Natural killer cell (primary cell): ENCODE results near the gene CYP27B1. TPM values are rescaled to one million over a fixed set of nuclear protein-coding genes. Genes with fewer than 3 reads are reported as not detected.
"Not testable (repeated sequence)": the region's sequence is repeated elsewhere in the genome, so short reads cannot be mapped to it uniquely, and the experiment has no call there.

ENCODE experiments used
- ATAC-seq, 3 donors: fragments of 150-1000 bp in 2 of 3; fragments of 200-7000 bp in 1 of 3; cut with Tn5 transposase; 1 replicate in 1 of 3; 2 replicates in 2 of 3; pipeline ENCODE4 v1.10.0; 2021; ENCODE audit warnings: mild to moderate bottlenecking in 2 of 3, moderate library complexity in 2 of 3
- DNase-seq, 2 donors: peaks; one replicate each; pipeline versions ENCODE4 v3.0.0 to v3.0.0-alpha.2; 2013 to 2021; ENCODE audit warnings: mixed read lengths in 1 of 2
- H3K27ac ChIP-seq: one replicate; pipeline ENCODE4 v1.5.1; 2013; ENCODE audit warnings: mild to moderate bottlenecking, low read length
- H3K27me3 ChIP-seq: one replicate; pipeline ENCODE4 v1.6.1; 2013; ENCODE audit warnings: low read length; ENCODE audit not compliant: control insufficient read depth, insufficient read depth
- H3K36me3 ChIP-seq: one replicate; pipeline ENCODE4 v1.6.1; 2013; ENCODE audit warnings: low read length; ENCODE audit not compliant: control insufficient read depth, insufficient read depth
- H3K4me1 ChIP-seq: one replicate; pipeline ENCODE4 v1.6.1; 2013; ENCODE audit warnings: low read length; ENCODE audit not compliant: control insufficient read depth, insufficient read depth
- H3K4me3 ChIP-seq: one replicate; pipeline ENCODE4 v1.5.1; 2013; ENCODE audit warnings: low read length
- H3K9me3 ChIP-seq: one replicate; pipeline ENCODE4 v1.6.1; 2013; ENCODE audit warnings: low read length; ENCODE audit not compliant: control insufficient read depth, insufficient read depth
- H3K27ac Mint-ChIP-seq, 2 donors: one replicate each; pipeline ENCODE4 v1.8.0; 2022; ENCODE audit warnings: mild to moderate bottlenecking in 2 of 2, mixed read lengths in 2 of 2, moderate library complexity in 1 of 2
- H3K27me3 Mint-ChIP-seq, 2 donors: one replicate each; pipeline ENCODE4 v1.8.0; 2022; ENCODE audit warnings: low read depth in 2 of 2, mixed read lengths in 2 of 2
- H3K36me3 Mint-ChIP-seq: one replicate; pipeline ENCODE4 v1.8.0; 2022; ENCODE audit warnings: mixed read lengths
- H3K4me1 Mint-ChIP-seq, 2 donors: one replicate each; pipeline ENCODE4 v1.8.0; 2022; ENCODE audit warnings: mixed read lengths in 2 of 2
- H3K4me3 Mint-ChIP-seq: one replicate; pipeline ENCODE4 v1.8.0; 2022; ENCODE audit warnings: mild to moderate bottlenecking, moderate library complexity, mixed read lengths
- H3K9me3 Mint-ChIP-seq, 2 donors: one replicate each; pipeline ENCODE4 v1.8.0; 2022; ENCODE audit warnings: mixed read lengths in 2 of 2
- WGBS: methylation state at CpG from one replicate; pipeline ENCODE4 v1.1.7; 2013; ENCODE audit warnings: missing lambda C conversion rate; ENCODE audit not compliant: insufficient coverage; 5-methylcytosine and 5-hydroxymethylcytosine counted together
- intact Hi-C: fragments of 100-400 bp; cut with micrococcal nuclease; formaldehyde crosslinking; loops from one replicate; pipeline ENCODE4 v1.14.2; 2022
- total RNA-seq, 4 donors: library from RNA; stranded (reverse); fragments of 120-200 nt in 1 of 4; gene quantifications; one replicate each; pipeline versions ENCODE4 v1.2.3 to v1.2.4, GENCODE V29; 2013 to 2022
- TF ChIP-seq, protein P1 (sequence below): fragments of 200-600 bp; IDR thresholded peaks from one replicate; pipeline ENCODE4 v1.8.0; 2022; ENCODE audit warnings: antibody characterized with exemption

Gene CYP27B1
- total RNA-seq, 3 donors from 2014 or later (not counting 1 experiment from before 2014, with no cell fraction given): 1.1 to 1.7 (median 1.6) TPM

- H3K36me3 ChIP-seq: peaks cover 69% of the 10 kb centered on the region
- no peaks in the 10 kb centered on the region for H3K4me1 ChIP-seq
- no peak for ATAC-seq
- no peaks in the 10 kb centered on the region for H3K9me3 ChIP-seq
- Mint-ChIP-seq H3K27me3 (no peaks in the 10 kb centered on the region), H3K4me1 (peaks cover 6% of the 10 kb centered on the region in 2 donors), H3K4me3 (no peak overlapping the region), H3K27ac (no peak overlapping the region), H3K36me3 (peaks cover 9% of the 10 kb centered on the region), H3K9me3 (no peaks in the 10 kb centered on the region)
- TF ChIP-seq, protein P1, sequence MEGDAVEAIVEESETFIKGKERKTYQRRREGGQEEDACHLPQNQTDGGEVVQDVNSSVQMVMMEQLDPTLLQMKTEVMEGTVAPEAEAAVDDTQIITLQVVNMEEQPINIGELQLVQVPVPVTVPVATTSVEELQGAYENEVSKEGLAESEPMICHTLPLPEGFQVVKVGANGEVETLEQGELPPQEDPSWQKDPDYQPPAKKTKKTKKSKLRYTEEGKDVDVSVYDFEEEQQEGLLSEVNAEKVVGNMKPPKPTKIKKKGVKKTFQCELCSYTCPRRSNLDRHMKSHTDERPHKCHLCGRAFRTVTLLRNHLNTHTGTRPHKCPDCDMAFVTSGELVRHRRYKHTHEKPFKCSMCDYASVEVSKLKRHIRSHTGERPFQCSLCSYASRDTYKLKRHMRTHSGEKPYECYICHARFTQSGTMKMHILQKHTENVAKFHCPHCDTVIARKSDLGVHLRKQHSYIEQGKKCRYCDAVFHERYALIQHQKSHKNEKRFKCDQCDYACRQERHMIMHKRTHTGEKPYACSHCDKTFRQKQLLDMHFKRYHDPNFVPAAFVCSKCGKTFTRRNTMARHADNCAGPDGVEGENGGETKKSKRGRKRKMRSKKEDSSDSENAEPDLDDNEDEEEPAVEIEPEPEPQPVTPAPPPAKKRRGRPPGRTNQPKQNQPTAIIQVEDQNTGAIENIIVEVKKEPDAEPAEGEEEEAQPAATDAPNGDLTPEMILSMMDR: no peak
- DNase-seq: no peak
- H3K27ac ChIP-seq: no peak overlapping the region
- no peak overlapping the region for H3K4me3 ChIP-seq
- intact Hi-C loops: no loop called here
- WGBS: 95% methylated on average over 22 of the region's 22 CpGs
- H3K27me3 ChIP-seq: no peaks in the 10 kb centered on the region
These were observed 48.8 kb downstream of the CYP27B1 start for GRCh38 chr12:57717846-57718640.

- Histone ChIP-seq H3K4me3 (no peak overlapping the region), H3K4me1 (no peaks in the 10 kb centered on the region), H3K36me3 (peaks cover 77% of the 10 kb centered on the region), H3K27ac (no peak overlapping the region), H3K27me3 (no peaks in the 10 kb centered on the region), H3K9me3 (no peaks in the 10 kb centered on the region)
- TF ChIP-seq, protein P1: no peak
- no peak overlapping the region for H3K4me3 Mint-ChIP-seq
- DNase-seq (no peak), ATAC-seq (no peak)
- no peak overlapping the region for H3K27ac Mint-ChIP-seq
- peaks cover 9% of the 10 kb centered on the region for H3K36me3 Mint-ChIP-seq
- H3K9me3 Mint-ChIP-seq: no peaks in the 10 kb centered on the region
- WGBS: 98% methylated on average over 5 of the region's 5 CpGs
- intact Hi-C loops: no loop called here
- peaks cover 6% of the 10 kb centered on the region in 2 donors for H3K4me1 Mint-ChIP-seq
- no peaks in the 10 kb centered on the region for H3K27me3 Mint-ChIP-seq
These were observed 49.7 kb downstream of the CYP27B1 start for GRCh38 chr12:57717131-57717530.

- H3K27me3 Mint-ChIP-seq: no peaks in the 10 kb centered on the region
- Histone ChIP-seq H3K36me3 (peaks cover 74% of the 10 kb centered on the region), H3K9me3 (no peaks in the 10 kb centered on the region), H3K4me1 (no peaks in the 10 kb centered on the region), H3K4me3 (no peak overlapping the region), H3K27ac (no peak overlapping the region), H3K27me3 (no peaks in the 10 kb centered on the region)
- H3K4me3 Mint-ChIP-seq: no peak overlapping the region
- peaks cover 9% of the 10 kb centered on the region for H3K36me3 Mint-ChIP-seq
- no peak overlapping the region for H3K27ac Mint-ChIP-seq
- 99% methylated on average over 4 of the region's 4 CpGs for WGBS
- H3K4me1 Mint-ChIP-seq: no peaks in the 10 kb centered on the region
- DNase-seq (no peak), ATAC-seq (no peak)
- TF ChIP-seq, protein P1: no peak
- intact Hi-C loops: no loop called here
- no peaks in the 10 kb centered on the region for H3K9me3 Mint-ChIP-seq
These were observed 50.6 kb downstream of the CYP27B1 start for GRCh38 chr12:57716305-57716704.

- TF ChIP-seq, protein P1: no peak
- ATAC-seq (no peak), DNase-seq (no peak)
- Mint-ChIP-seq H3K4me3 (no peak overlapping the region), H3K27ac (no peak overlapping the region), H3K27me3 (no peaks in the 10 kb centered on the region), H3K9me3 (no peaks in the 10 kb centered on the region), H3K4me1 (no peaks in the 10 kb centered on the region), H3K36me3 (peaks cover 9% of the 10 kb centered on the region)
- WGBS: 94% methylated on average over 10 of the region's 12 CpGs
- intact Hi-C loops: no loop called here
- Histone ChIP-seq H3K4me3 (no peak overlapping the region), H3K9me3 (no peaks in the 10 kb centered on the region), H3K27ac (no peak overlapping the region), H3K4me1 (no peaks in the 10 kb centered on the region), H3K27me3 (no peaks in the 10 kb centered on the region), H3K36me3 (peaks cover 68% of the 10 kb centered on the region)
These were observed 51.1 kb downstream of the CYP27B1 start for GRCh38 chr12:57715786-57716185.

- not testable (repeated sequence) for H3K27me3 ChIP-seq
These were observed 51.7 kb downstream of the CYP27B1 start for GRCh38 chr12:57715036-57715748.

More at GRCh38 chr12:57715036-57715748, 51.7 kb downstream of the CYP27B1 start:
- ATAC-seq, H3K36me3 Mint-ChIP-seq, H3K27ac ChIP-seq, H3K27ac Mint-ChIP-seq, DNase-seq, H3K4me1 Mint-ChIP-seq, H3K9me3 ChIP-seq, H3K9me3 Mint-ChIP-seq, H3K4me1 ChIP-seq, H3K4me3 ChIP-seq, intact Hi-C loops, H3K27me3 Mint-ChIP-seq, H3K4me3 Mint-ChIP-seq: not testable (repeated sequence)
- H3K36me3 ChIP-seq: peaks cover 63% of the 10 kb centered on the region
- WGBS: 81% methylated on average over 5 of the region's 6 CpGs
